GM12892 (cell line): Measurements from ENCODE around the gene ESYT1.
A peak's percentile ranks its signal among the peaks of the same experiment; 100 is the strongest.

Source experiments
- DNase-seq: peaks from one replicate; pipeline ENCODE4 v3.0.0; 2011; ENCODE audit not compliant: insufficient read length
- FAIRE-seq: peaks from 2 replicates; lab custom pipeline; 2011; peaks lifted over from hg19 to GRCh38; lab: Jason Lieb, UNC
- POLR2A ChIP-seq: IDR thresholded peaks from 2 replicates; pipeline ENCODE4 v1.6.1; 2011; ENCODE audit warnings: low read depth, low read length, control low read depth
- POLR2AphosphoS5 ChIP-seq: IDR thresholded peaks from 2 replicates; pipeline ENCODE4 v1.6.1; 2011; ENCODE audit warnings: low read depth, low read length, control low read depth
- TAF1 ChIP-seq: IDR thresholded peaks from 2 replicates; pipeline ENCODE4 v1.6.1; 2011; ENCODE audit warnings: low read depth, mild to moderate bottlenecking, control low read depth, low read length, borderline replicate concordance

The ESYT1 gene

GRCh38 chr12:56122637-56123036, 5.4 kb upstream of the ESYT1 start:
- DNase-seq (no peak), FAIRE-seq (no peak)
- TF ChIP-seq TAF1: no peak
- no peak for TF ChIP-seq POLR2A
- no peak for TF ChIP-seq POLR2AphosphoS5

GRCh38 chr12:56124133-56124532, 3.9 kb upstream of the ESYT1 start:
- no peak for TF ChIP-seq POLR2A
- no peak for TF ChIP-seq POLR2AphosphoS5
- TF ChIP-seq TAF1: no peak
- no peak for FAIRE-seq
- no peak for DNase-seq

GRCh38 chr12:56126732-56127239, 1.3 kb upstream of the ESYT1 start:
- DNase-seq: no peak
- TF ChIP-seq POLR2AphosphoS5 (no peak), POLR2A (no peak), TAF1 (no peak)
- FAIRE-seq: no peak

- FAIRE-seq (no peak), DNase-seq (no peak)
- TF ChIP-seq TAF1: no peak
- no peak for TF ChIP-seq POLR2A
- no peak for TF ChIP-seq POLR2AphosphoS5
Observed at GRCh38 chr12:56127485-56127887, 581 bp upstream of the ESYT1 start.

- no peak for DNase-seq
Observed at GRCh38 chr12:56128670-56129205, 671 bp downstream of the ESYT1 start.

GRCh38 chr12:56129206-56129941, 1.3 kb downstream of the ESYT1 start:
- DNase-seq (peak; percentile 63), FAIRE-seq (no peak)
- TF ChIP-seq POLR2AphosphoS5 (0 out of 2 replicates have a peak, but pooled peaks have one; percentile 30), POLR2A (peak; percentile 65; the same call in 1 of the 2 replicates), TAF1 (peak; percentile 42; the same call in 1 of the 2 replicates)

More at GRCh38 chr12:56128670-56129205, 671 bp downstream of the ESYT1 start:
- no peak for FAIRE-seq
- no peak for TF ChIP-seq TAF1

- DNase-seq: no peak
- FAIRE-seq: no peak
- TF ChIP-seq TAF1 (no peak), POLR2A (no peak), POLR2AphosphoS5 (no peak)
Observed at GRCh38 chr12:56129942-56130495, 2.0 kb downstream of the ESYT1 start.

- no peak for TF ChIP-seq POLR2AphosphoS5
- TF ChIP-seq POLR2A: no peak
- no peak for TF ChIP-seq TAF1
- FAIRE-seq (no peak), DNase-seq (no peak)
Observed at GRCh38 chr12:56130876-56131275, 2.8 kb downstream of the ESYT1 start.

GRCh38 chr12:56134897-56135296, 6.8 kb downstream of the ESYT1 start:
- no peak for DNase-seq
- TF ChIP-seq POLR2A (no peak), TAF1 (no peak), POLR2AphosphoS5 (no peak)
- no peak for FAIRE-seq

- DNase-seq (no peak), FAIRE-seq (no peak)
- TF ChIP-seq TAF1: no peak
- no peak for TF ChIP-seq POLR2AphosphoS5
- TF ChIP-seq POLR2A: no peak
Observed at GRCh38 chr12:56137853-56138571, 9.9 kb downstream of the ESYT1 start.

GRCh38 chr12:56141946-56142784, 14.1 kb downstream of the ESYT1 start:
- DNase-seq (no peak), FAIRE-seq (no peak)
- TF ChIP-seq POLR2A (no peak), TAF1 (no peak)
